K562 (cell line): ENCODE results near the gene ZKSCAN3. TPM values are rescaled to one million over a fixed set of nuclear protein-coding genes. Genes with fewer than 3 reads are reported as not detected.

Experiments
- KLF13 ChIP-seq: fragments of 450-650 bp; IDR thresholded peaks from 2 replicates; pipeline ENCODE4 v1.6.1; 2016; ENCODE audit warnings: missing genetic modification characterization, low read depth, mild to moderate bottlenecking, missing compliant biosample characterization, moderate library complexity, borderline replicate concordance
- MAFK ChIP-seq: IDR thresholded peaks from 2 replicates; pipeline ENCODE4 v1.6.1; 2011; ENCODE audit warnings: low read length, improper control_type of control experiment
- MEF2D ChIP-seq: conservative IDR thresholded peaks from 2 replicates; pipeline ENCODE4 v1.6.1; 2016; ENCODE audit warnings: low read depth, missing genetic modification characterization, missing compliant biosample characterization
- MTA1 ChIP-seq: fragments of 450-650 bp; IDR thresholded peaks from 2 replicates; pipeline ENCODE4 v1.6.1; 2017; ENCODE audit warnings: borderline replicate concordance
- RBM14 ChIP-seq: fragments of 200-400 bp; formaldehyde crosslinking; IDR thresholded peaks from 2 replicates; pipeline ENCODE4 v1.6.1; 2018; ENCODE audit warnings: low read depth, mild to moderate bottlenecking, low read length, moderate library complexity, borderline replicate concordance; ENCODE audit not compliant: insufficient read depth
- SRSF3 ChIP-seq: fragments of 200-400 bp; formaldehyde crosslinking; IDR thresholded peaks from 2 replicates; pipeline ENCODE4 v1.6.1; 2016; ENCODE audit warnings: mild to moderate bottlenecking, low read length, moderate library complexity; ENCODE audit not compliant: insufficient read depth
- USF1 ChIP-seq: sonication (generic); formaldehyde crosslinking; IDR thresholded peaks from 2 replicates; pipeline ENCODE4 v1.9.0; 2022; ENCODE audit warnings: mild to moderate bottlenecking, missing genetic modification reagents
- XRCC3 ChIP-seq: fragments of 450-650 bp; IDR thresholded peaks from 2 replicates; pipeline ENCODE4 v1.6.1; 2017; ENCODE audit warnings: mild to moderate bottlenecking, moderate library complexity
- ZFPM2 ChIP-seq: fragments of 250-450 bp; sonication (Bioruptor Pico); IDR thresholded peaks from 2 replicates; pipeline ENCODE4 v1.5.1; 2022; ENCODE audit warnings: mild to moderate bottlenecking
- ZZZ3 ChIP-seq: fragments of 450-650 bp; IDR thresholded peaks from 2 replicates; pipeline ENCODE4 v1.6.1; 2016; ENCODE audit warnings: antibody characterized with exemption, mild to moderate bottlenecking, moderate library complexity
- polyA plus RNA-seq, 8 experiments: library from polyadenylated mRNA; depleted of rRNA in 4 of 8; stranded (reverse) in 5 of 8; unstranded in 3 of 8; fragments of >200 nt; fragmentation: Nextera tagmentation in 2 of 8; fragmentation: Illumina TruSeq in 1 of 8; extraction: Ambion mirVana in 2 of 8; extraction: Trizol in 1 of 8; gene quantifications; 2 replicates each; pipeline versions ENCODE4 v1.2.1 to v1.2.3, GENCODE V29; 2011 to 2014; ENCODE audit warnings: inconsistent platforms in 1 of 8, missing spikeins in 1 of 8
- total RNA-seq, 7 experiments: library from RNA; depleted of rRNA in 6 of 7; stranded (reverse); fragments of >200 nt in 6 of 7; fragmentation: Illumina TruSeq in 2 of 7; extraction: Trizol in 2 of 7; gene quantifications; 2 replicates each; pipeline versions ENCODE4 v1.2.1 to v1.2.3, GENCODE V29; 2011 to 2021; ENCODE audit warnings: low replicate concordance in 1 of 7
- TF ChIP-seq, protein P1 (sequence below), 2 experiments: fragments of 450-650 bp in 1 of 2; sonication (generic) in 1 of 2; formaldehyde crosslinking in 1 of 2; IDR thresholded peaks in 1 of 2; conservative IDR thresholded peaks in 1 of 2; 2 replicates each; pipeline versions ENCODE4 v1.6.1 to v1.8.1; 2016 to 2023; ENCODE audit warnings: mild to moderate bottlenecking in 2 of 2, moderate library complexity in 2 of 2, inconsistent platforms in 1 of 2, missing genetic modification reagents in 1 of 2
- TF ChIP-seq, protein P2 (sequence below): fragments of 250-450 bp; sonication (Bioruptor Pico); IDR thresholded peaks from 2 replicates; pipeline ENCODE4 v1.5.0; 2022; ENCODE audit warnings: mild to moderate bottlenecking
- TF ChIP-seq, protein P3 (sequence below): sonication (generic); formaldehyde crosslinking; IDR thresholded peaks from 2 replicates; pipeline ENCODE4 v1.8.1; 2022; ENCODE audit warnings: missing genetic modification reagents

The ZKSCAN3 gene
- total and polyA plus RNA-seq, 9 of the 15 experiments (the other 6 are each of a cell fraction or from before 2014, with no cell fraction given) = 3.0 to 12.4 (median 10.2) TPM

DNA sequence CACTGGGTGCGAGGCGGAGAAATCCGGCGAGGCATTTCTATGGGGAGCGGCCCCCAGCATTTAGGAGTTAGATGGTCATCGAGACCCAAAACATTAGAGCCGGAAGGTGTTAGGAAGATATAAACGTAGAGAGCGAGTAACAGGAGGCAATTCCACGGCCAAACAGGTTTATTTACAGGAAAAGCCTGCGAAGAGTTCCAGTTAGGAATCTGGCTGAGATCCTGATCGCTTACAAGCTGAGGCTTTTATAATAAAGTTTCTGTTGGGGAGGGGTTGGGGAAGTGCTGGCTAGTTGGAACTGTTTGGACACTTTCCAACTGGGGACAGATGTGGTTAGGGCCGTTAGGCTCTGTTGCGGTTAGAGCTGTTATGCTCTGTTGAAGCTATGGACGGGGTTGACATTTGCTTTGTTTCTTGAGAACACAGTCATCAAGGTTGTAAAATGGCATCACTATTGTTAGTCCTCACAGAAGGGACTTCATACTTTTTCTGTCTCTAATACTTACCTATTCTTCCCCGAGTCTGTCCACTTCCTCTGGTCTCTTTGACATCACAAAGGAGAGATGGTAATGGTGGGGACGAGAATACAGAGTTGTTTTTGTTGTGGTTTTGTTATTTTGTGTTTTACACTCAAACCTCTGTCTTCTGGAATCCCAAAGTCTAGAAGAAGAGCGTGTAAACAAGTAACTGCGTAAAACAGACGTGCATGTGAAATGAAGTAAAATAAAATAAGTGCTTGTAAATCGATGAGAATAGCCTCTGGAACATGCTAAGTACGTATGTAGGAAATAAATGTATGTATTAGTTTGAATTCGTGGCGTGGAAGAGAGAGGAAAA, 13.2 kb upstream of the ZKSCAN3 start (continued):
- TF ChIP-seq, protein P1, sequence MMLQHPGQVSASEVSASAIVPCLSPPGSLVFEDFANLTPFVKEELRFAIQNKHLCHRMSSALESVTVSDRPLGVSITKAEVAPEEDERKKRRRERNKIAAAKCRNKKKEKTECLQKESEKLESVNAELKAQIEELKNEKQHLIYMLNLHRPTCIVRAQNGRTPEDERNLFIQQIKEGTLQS (IDR thresholded peaks at IDR 0.05) = no peak
- TF ChIP-seq, protein P1 (CRISPR knock-in tag; conservative IDR thresholded peaks at IDR 0.05) = no peak
- TF ChIP-seq ZFPM2 = no peak; the same call in 1 of the 2 replicates
- no peak for TF ChIP-seq RBM14
- peak; percentile 50; the same call in 1 of the 2 replicates for TF ChIP-seq MTA1
- TF ChIP-seq, protein P2, sequence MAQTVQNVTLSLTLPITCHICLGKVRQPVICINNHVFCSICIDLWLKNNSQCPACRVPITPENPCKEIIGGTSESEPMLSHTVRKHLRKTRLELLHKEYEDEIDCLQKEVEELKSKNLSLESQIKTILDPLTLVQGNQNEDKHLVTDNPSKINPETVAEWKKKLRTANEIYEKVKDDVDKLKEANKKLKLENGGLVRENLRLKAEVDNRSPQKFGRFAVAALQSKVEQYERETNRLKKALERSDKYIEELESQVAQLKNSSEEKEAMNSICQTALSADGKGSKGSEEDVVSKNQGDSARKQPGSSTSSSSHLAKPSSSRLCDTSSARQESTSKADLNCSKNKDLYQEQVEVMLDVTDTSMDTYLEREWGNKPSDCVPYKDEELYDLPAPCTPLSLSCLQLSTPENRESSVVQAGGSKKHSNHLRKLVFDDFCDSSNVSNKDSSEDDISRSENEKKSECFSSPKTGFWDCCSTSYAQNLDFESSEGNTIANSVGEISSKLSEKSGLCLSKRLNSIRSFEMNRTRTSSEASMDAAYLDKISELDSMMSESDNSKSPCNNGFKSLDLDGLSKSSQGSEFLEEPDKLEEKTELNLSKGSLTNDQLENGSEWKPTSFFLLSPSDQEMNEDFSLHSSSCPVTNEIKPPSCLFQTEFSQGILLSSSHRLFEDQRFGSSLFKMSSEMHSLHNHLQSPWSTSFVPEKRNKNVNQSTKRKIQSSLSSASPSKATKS (CRISPR knock-in tag) = peak; percentile 20; the same call in 1 of the 2 replicates
- TF ChIP-seq ZZZ3 = no peak
- TF ChIP-seq MEF2D = peak; percentile 96
- TF ChIP-seq SRSF3 = 0 out of 2 replicates have a peak, but pooled peaks have one; percentile 63
- TF ChIP-seq, protein P3, sequence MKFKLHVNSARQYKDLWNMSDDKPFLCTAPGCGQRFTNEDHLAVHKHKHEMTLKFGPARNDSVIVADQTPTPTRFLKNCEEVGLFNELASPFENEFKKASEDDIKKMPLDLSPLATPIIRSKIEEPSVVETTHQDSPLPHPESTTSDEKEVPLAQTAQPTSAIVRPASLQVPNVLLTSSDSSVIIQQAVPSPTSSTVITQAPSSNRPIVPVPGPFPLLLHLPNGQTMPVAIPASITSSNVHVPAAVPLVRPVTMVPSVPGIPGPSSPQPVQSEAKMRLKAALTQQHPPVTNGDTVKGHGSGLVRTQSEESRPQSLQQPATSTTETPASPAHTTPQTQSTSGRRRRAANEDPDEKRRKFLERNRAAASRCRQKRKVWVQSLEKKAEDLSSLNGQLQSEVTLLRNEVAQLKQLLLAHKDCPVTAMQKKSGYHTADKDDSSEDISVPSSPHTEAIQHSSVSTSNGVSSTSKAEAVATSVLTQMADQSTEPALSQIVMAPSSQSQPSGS (CRISPR knock-in tag) = no peak
- 0 out of 2 replicates have a peak, but pooled peaks have one; percentile 48 for TF ChIP-seq KLF13 (tag)
- TF ChIP-seq MAFK = no peak
- TF ChIP-seq XRCC3 = no peak
- TF ChIP-seq USF1 (CRISPR knock-in tag) = no peak
